A549 (cell line): Measurements from ENCODE around the gene FBXO3. TPM values are rescaled to one million over a fixed set of nuclear protein-coding genes. Genes with fewer than 3 reads are reported as not detected.
A peak's percentile ranks its signal among the peaks of the same experiment; 100 is the strongest.

Experiments used
- ATAC-seq, 2 experiments: fragments of 200-7000 bp in 1 of 2; fragments of >200 bp in 1 of 2; cut with Nextera tagmentation in 1 of 2; cut with Tn5 transposase in 1 of 2; 3 replicates each; pipeline versions ENCODE4 v1.8.0 to v1.9.1; 2018 to 2020; ENCODE audit warnings: mild to moderate bottlenecking in 1 of 2, moderate library complexity in 1 of 2
- CTCF ChIA-PET: fragments of 300-600 bp; sonication (Branson Sonifier 250); formaldehyde crosslinking; extraction: SDS; loops from one replicate; lab custom pipeline; 2021; ENCODE audit warnings: antibody characterized with exemption, inconsistent platforms; lab: Yijun Ruan, JAX
- POLR2A ChIA-PET: fragments of 350-600 bp; formaldehyde crosslinking; extraction: SDS; loops from one replicate; lab custom pipeline; 2021; ENCODE audit warnings: antibody characterized with exemption, inconsistent platforms; lab: Yijun Ruan, JAX
- DNase-seq, 2 experiments: peaks; one replicate each; pipeline versions ENCODE4 v3.0.0 to v3.0.0-alpha.2; 2011 to 2016; ENCODE audit warnings: low read depth in 1 of 2, low spot score in 1 of 2
- FAIRE-seq: peaks from 2 replicates; lab custom pipeline; 2011; peaks lifted over from hg19 to GRCh38; lab: Jason Lieb, UNC
- H3K27ac ChIP-seq, 2 experiments: fragments of >200 bp; sonication (Bioruptor Twin); formaldehyde crosslinking; 3 replicates each; pipeline ENCODE4 v1.5.1; 2016 to 2017
- H3K4me1 ChIP-seq: fragments of >200 bp; sonication (Bioruptor Twin); formaldehyde crosslinking; 3 replicates; pipeline ENCODE4 v1.6.1; 2016
- H3K4me2 ChIP-seq: fragments of >200 bp; sonication (Bioruptor Twin); formaldehyde crosslinking; 3 replicates; pipeline ENCODE4 v1.6.1; 2016
- H3K4me3 ChIP-seq: fragments of >200 bp; sonication (Bioruptor Twin); formaldehyde crosslinking; 3 replicates; pipeline ENCODE4 v1.5.1; 2016
- H3K9me3 ChIP-seq: fragments of >200 bp; sonication (Bioruptor Twin); formaldehyde crosslinking; 3 replicates; pipeline ENCODE4 v1.6.1; 2016
- BHLHE40 ChIP-seq: IDR thresholded peaks from 2 replicates; pipeline ENCODE4 v1.6.1; 2012; ENCODE audit warnings: low read depth, low read length, inconsistent platforms
- CBX8 ChIP-seq: fragments of 200-600 bp; sonication (generic); IDR thresholded peaks from 2 replicates; pipeline ENCODE4 v1.6.1; 2016
- CEBPB ChIP-seq, 2 experiments: fragments of >200 bp in 1 of 2; sonication (Bioruptor Twin) in 1 of 2; formaldehyde crosslinking in 1 of 2; IDR thresholded peaks; 2 replicates each; pipeline ENCODE4 v1.6.1; 2012 to 2016
- CHD2 ChIP-seq: fragments of 150-350 bp; IDR thresholded peaks from 2 replicates; pipeline ENCODE4 v1.6.1; 2014; ENCODE audit warnings: low read length; ENCODE audit not compliant: partially characterized antibody
- EHMT2 ChIP-seq: fragments of 200-600 bp; sonication (generic); IDR thresholded peaks from 2 replicates; pipeline ENCODE4 v1.6.1; 2016; ENCODE audit warnings: antibody characterized with exemption, low read depth, mild to moderate bottlenecking, moderate library complexity
- ESRRA ChIP-seq: fragments of 150-350 bp; IDR thresholded peaks from 2 replicates; pipeline ENCODE4 v1.6.1; 2014; ENCODE audit warnings: mild to moderate bottlenecking, low read length, borderline replicate concordance
- FOXS1 ChIP-seq: fragments of 250-450 bp; sonication (Bioruptor Pico); IDR thresholded peaks from 2 replicates; pipeline ENCODE4 v1.5.0; 2020; ENCODE audit warnings: mild to moderate bottlenecking, moderate library complexity
- GATA3 ChIP-seq: IDR thresholded peaks from 2 replicates; pipeline ENCODE4 v1.6.1; 2012; ENCODE audit warnings: borderline replicate concordance
- HEYL ChIP-seq: fragments of 250-450 bp; sonication (Bioruptor Pico); IDR thresholded peaks from 2 replicates; pipeline ENCODE4 v1.8.0; 2021; ENCODE audit warnings: mild to moderate bottlenecking, moderate library complexity
- HMGXB4 ChIP-seq: fragments of 250-450 bp; sonication (Bioruptor Pico); IDR thresholded peaks from 2 replicates; pipeline ENCODE4 v1.5.0; 2021; ENCODE audit warnings: mild to moderate bottlenecking, moderate library complexity, borderline replicate concordance
- HOXA7 ChIP-seq: fragments of 250-450 bp; sonication (Bioruptor Pico); IDR thresholded peaks from 2 replicates; pipeline ENCODE4 v1.5.0; 2020; ENCODE audit warnings: mild to moderate bottlenecking, moderate library complexity
- HOXB5 ChIP-seq: fragments of 250-450 bp; sonication (Bioruptor Pico); IDR thresholded peaks from 2 replicates; pipeline ENCODE4 v1.5.0; 2020; ENCODE audit warnings: mild to moderate bottlenecking, moderate library complexity
- MAFK ChIP-seq: fragments of 450-650 bp; IDR thresholded peaks from 2 replicates; pipeline ENCODE4 v1.6.1; 2014; ENCODE audit not compliant: partially characterized antibody
- MAZ ChIP-seq: fragments of 150-350 bp; IDR thresholded peaks from 2 replicates; pipeline ENCODE4 v1.6.1; 2014; ENCODE audit warnings: antibody characterized with exemption, low read depth, low read length, borderline replicate concordance
- MYC ChIP-seq: IDR thresholded peaks from 2 replicates; pipeline ENCODE4 v1.6.1; 2012; ENCODE audit warnings: mild to moderate bottlenecking, inconsistent platforms, low read length, improper control_type of control experiment, borderline replicate concordance
- NR3C1 ChIP-seq: fragments of >200 bp; sonication (Bioruptor Twin); formaldehyde crosslinking; IDR thresholded peaks from 3 replicates; pipeline ENCODE4 v1.6.1; 2017
- POLR2AphosphoS2 ChIP-seq: conservative IDR thresholded peaks from 2 replicates; pipeline ENCODE4 v1.6.1; 2012; ENCODE audit warnings: low read length, improper control_type of control experiment, inconsistent platforms
- REST ChIP-seq: fragments of 200-600 bp; sonication (generic); IDR thresholded peaks from 2 replicates; pipeline ENCODE4 v1.6.1; 2016; ENCODE audit warnings: antibody characterized with exemption, mild to moderate bottlenecking, moderate library complexity
- RNF2 ChIP-seq: fragments of 200-600 bp; sonication (generic); IDR thresholded peaks from 2 replicates; pipeline ENCODE4 v1.6.1; 2016; ENCODE audit warnings: low read depth, mild to moderate bottlenecking, antibody characterized with exemption, moderate library complexity, borderline replicate concordance
- SMC3 ChIP-seq: fragments of >200 bp; sonication (Bioruptor Twin); formaldehyde crosslinking; IDR thresholded peaks from 3 replicates; pipeline ENCODE4 v1.6.1; 2018; ENCODE audit warnings: inconsistent platforms
- TFCP2L1 ChIP-seq: fragments of 250-450 bp; sonication (Bioruptor Pico); IDR thresholded peaks from 2 replicates; pipeline ENCODE4 v1.5.0; 2021; ENCODE audit warnings: mild to moderate bottlenecking
- ZFP36 ChIP-seq: fragments of 450-650 bp; IDR thresholded peaks from 2 replicates; pipeline ENCODE4 v1.6.1; 2014; ENCODE audit warnings: borderline replicate concordance; ENCODE audit not compliant: partially characterized antibody
- WGBS: methylation state at CpG from one replicate; pipeline ENCODE4 v1.1.6; 2017; ENCODE audit errors: missing lambda C conversion rate; 5-methylcytosine and 5-hydroxymethylcytosine counted together
- polyA plus RNA-seq, 4 experiments: library from polyadenylated mRNA; depleted of rRNA in 3 of 4; stranded (reverse); fragments of >200 nt; fragmentation: RNase III in 1 of 4; extraction: RNeasy Plus Mini Kit Qiagen cat#74134 plus additional on column Dnase treatment in 1 of 4; gene quantifications; 2 replicates in 3 of 4; 3 replicates in 1 of 4; pipeline ENCODE4 v1.2.3, GENCODE V29; 2011 to 2017
- TF ChIP-seq, protein P1 (sequence below): fragments of >200 bp; sonication (Bioruptor Twin); formaldehyde crosslinking; IDR thresholded peaks from 3 replicates; pipeline ENCODE4 v1.5.1; 2016

Gene FBXO3
- polyA plus RNA-seq, 2 of the 4 experiments (the other 2 are of a cell fraction), result 22.5 to 42.6 TPM

DNA sequence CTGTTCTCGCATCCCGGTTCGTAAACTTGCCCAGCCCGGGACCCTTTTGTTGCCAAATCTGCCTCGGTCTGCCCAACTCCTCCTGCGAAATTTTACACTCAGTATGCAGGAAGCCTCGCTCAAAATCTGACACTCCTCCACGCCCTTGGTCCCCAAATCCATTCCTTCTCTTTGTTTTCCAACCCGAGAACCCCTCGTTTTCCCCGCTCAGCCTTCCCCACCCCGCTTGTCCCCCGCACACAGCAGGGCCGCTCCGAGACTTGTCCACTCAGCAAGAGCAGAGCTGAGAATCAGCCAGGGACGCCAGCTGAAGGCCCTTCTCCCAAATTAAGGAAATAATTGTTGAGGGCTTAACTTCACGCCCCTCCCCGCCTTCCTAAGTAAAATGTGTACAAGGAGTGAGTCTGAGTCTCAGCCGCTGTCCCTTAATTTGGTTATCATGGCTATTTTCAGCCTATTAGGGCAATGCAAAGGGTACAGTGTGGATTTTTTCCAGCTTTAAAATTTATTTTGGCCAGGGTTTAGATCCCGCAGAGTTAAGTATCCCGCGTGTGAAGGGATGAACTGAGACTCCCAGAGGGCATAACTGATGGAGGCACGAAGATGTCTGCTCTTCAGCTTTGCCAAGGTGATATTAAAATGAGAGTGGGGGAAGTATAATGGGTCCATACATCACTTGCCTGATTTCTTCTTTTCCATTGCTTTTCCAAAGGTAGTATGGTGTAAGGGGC is 581 bp upstream of the FBXO3 start:
- CTCF ChIA-PET, result interaction anchor here (0.8 to 4.4 kb wide), 5 partner anchors 32 to 232 kb away, joined by 3 to 19 read pairs (median 5); no protein-coding TSS in a partner anchor
- peak overlapping the region; percentile 90 for H3K4me3 ChIP-seq
- WGBS, result 14% methylated on average over 22 of the region's 23 CpGs
- H3K4me1 ChIP-seq, result peaks cover 33% of the 10 kb centered on the region
- POLR2A ChIA-PET, result interaction anchor here (0.6 kb wide), 1 partner anchor 28 kb away, joined by 3 read pairs; no protein-coding TSS in a partner anchor
- ATAC-seq (peak; percentile 58 to 60), FAIRE-seq (no peak), DNase-seq (peak in 1 of 2 experiments; percentile 16)
- H3K27ac ChIP-seq, result peak overlapping the region; percentile 66 to 90
- TF ChIP-seq EHMT2 (no peak), RNF2 (peak; percentile 71; the same call in 1 of the 2 replicates), REST (no peak), SMC3 (no peak), NR3C1 (no peak), TFCP2L1 (CRISPR knock-in tag) (no peak), MAZ (no peak), CBX8 (no peak), CHD2 (peak; percentile 16), ESRRA (no peak), CEBPB (IDR thresholded peaks at IDR 0.05) (0 out of 4 replicates have a peak, but pooled peaks of 1 of the 2 experiments have one; percentile 2), HMGXB4 (CRISPR knock-in tag) (no peak), HOXA7 (no peak), HOXB5 (CRISPR knock-in tag) (no peak), MAFK (peak; percentile 57), GATA3 (no peak), HEYL (no peak), MYC (no peak), FOXS1 (CRISPR knock-in tag) (no peak), ZFP36 (no peak), BHLHE40 (no peak), POLR2AphosphoS2 (no peak)
- TF ChIP-seq, protein P1, sequence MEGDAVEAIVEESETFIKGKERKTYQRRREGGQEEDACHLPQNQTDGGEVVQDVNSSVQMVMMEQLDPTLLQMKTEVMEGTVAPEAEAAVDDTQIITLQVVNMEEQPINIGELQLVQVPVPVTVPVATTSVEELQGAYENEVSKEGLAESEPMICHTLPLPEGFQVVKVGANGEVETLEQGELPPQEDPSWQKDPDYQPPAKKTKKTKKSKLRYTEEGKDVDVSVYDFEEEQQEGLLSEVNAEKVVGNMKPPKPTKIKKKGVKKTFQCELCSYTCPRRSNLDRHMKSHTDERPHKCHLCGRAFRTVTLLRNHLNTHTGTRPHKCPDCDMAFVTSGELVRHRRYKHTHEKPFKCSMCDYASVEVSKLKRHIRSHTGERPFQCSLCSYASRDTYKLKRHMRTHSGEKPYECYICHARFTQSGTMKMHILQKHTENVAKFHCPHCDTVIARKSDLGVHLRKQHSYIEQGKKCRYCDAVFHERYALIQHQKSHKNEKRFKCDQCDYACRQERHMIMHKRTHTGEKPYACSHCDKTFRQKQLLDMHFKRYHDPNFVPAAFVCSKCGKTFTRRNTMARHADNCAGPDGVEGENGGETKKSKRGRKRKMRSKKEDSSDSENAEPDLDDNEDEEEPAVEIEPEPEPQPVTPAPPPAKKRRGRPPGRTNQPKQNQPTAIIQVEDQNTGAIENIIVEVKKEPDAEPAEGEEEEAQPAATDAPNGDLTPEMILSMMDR, result no peak
- no peaks in the 10 kb centered on the region for H3K9me3 ChIP-seq
- peak overlapping the region; percentile 82 for H3K4me2 ChIP-seq
